Measurements from ENCODE around the gene REEP6. TPM values are rescaled to one million over a fixed set of nuclear protein-coding genes. Genes with fewer than 3 reads are reported as not detected.

The REEP6 gene
- total and polyA plus RNA-seq, 4 donors: 16.4 to 449 (median 201) TPM

- Histone ChIP-seq H3K4me3 (ENCODE audit: low read depth in 1 of 3, low read length in 3 of 3) (peak overlapping the region in 2 of 3 donors; percentile 31 to 60), H3K9me3 (ENCODE audit: control insufficient read depth in 4 of 4, low read length in 3 of 4) (no peaks in the 10 kb centered on the region), H3K27ac (ENCODE audit: low read depth in 1 of 2, low read length in 2 of 2) (peak overlapping the region in 1 of 2 donors; percentile 87), H3K4me1 (ENCODE audit: control insufficient read depth in 4 of 4, insufficient read depth in 4 of 4, low read length in 3 of 4) (peaks cover 6 to 28% (median 18%) of the 10 kb centered on the region in 4 donors), H3K27me3 (ENCODE audit: control insufficient read depth in 4 of 4, insufficient read depth in 4 of 4, low read length in 3 of 4) (no peaks in the 10 kb centered on the region), H3K9ac (ENCODE audit: low read depth in 1 of 2, low read length in 2 of 2) (peak overlapping the region in 1 of 2 donors; percentile 10), H3K36me3 (ENCODE audit: control insufficient read depth in 4 of 4, insufficient read depth in 3 of 4, low read depth in 1 of 4, low read length in 3 of 4) (no peaks in the 10 kb centered on the region)
- TF ChIP-seq HNF4A (conservative IDR thresholded peaks at IDR 0.05): no peak
- TF ChIP-seq TAF1 (conservative IDR thresholded peaks at IDR 0.05): no peak
- TF ChIP-seq CTCF (IDR thresholded peaks at IDR 0.05; ENCODE audit: low read depth, low read length, missing input control): no peak
- no peak for TF ChIP-seq NR2F2 (IDR thresholded peaks at IDR 0.05)
- TF ChIP-seq FOXA1 (IDR thresholded peaks at IDR 0.05): no peak
- no peak for TF ChIP-seq HNF4G (IDR thresholded peaks at IDR 0.05)
- no peak for TF ChIP-seq RAD21 (IDR thresholded peaks at IDR 0.05)
- TF ChIP-seq ZBTB33 (IDR thresholded peaks at IDR 0.05): no peak
- no peak for TF ChIP-seq RXRA (IDR thresholded peaks at IDR 0.05)
- no peak for TF ChIP-seq YY1 (IDR thresholded peaks at IDR 0.05)
- TF ChIP-seq GABPA (IDR thresholded peaks at IDR 0.05 in 1 of 2, conservative IDR thresholded peaks at IDR 0.05 in 1 of 2): no peak
- no peak for TF ChIP-seq ATF3 (IDR thresholded peaks at IDR 0.05)
- no peak for TF ChIP-seq REST (IDR thresholded peaks at IDR 0.05)
- no peak for TF ChIP-seq EGR1 (IDR thresholded peaks at IDR 0.05; ENCODE audit: low read depth in 2 of 2)
- no peak for TF ChIP-seq FOXA2 (IDR thresholded peaks at IDR 0.05)
- no peak for TF ChIP-seq SP1 (IDR thresholded peaks at IDR 0.05)
- TF ChIP-seq MAX (IDR thresholded peaks at IDR 0.05): no peak
- no peak for TF ChIP-seq JUND (IDR thresholded peaks at IDR 0.05)
- 33% methylated on average over 37 of the region's 37 CpGs for whole genome bisulfite sequencing
- DNase-seq (ENCODE audit: low spot score): no peak
Measured at GRCh38 chr19:1489463-1490310, 1.3 kb upstream of the REEP6 start.
